Coronary artery (tissue), 2 donors: ENCODE data around the gene AJM1.
A peak's percentile ranks its signal among the peaks of the same experiment; 100 is the strongest.

Experiments
- DNase-seq: peaks from one replicate; pipeline ENCODE4 v3.0.0-alpha.2; 2017; ENCODE audit warnings: low spot score
- H3K27ac ChIP-seq, 2 donors: fragments of 200-600 bp; sonication (generic); one replicate each; pipeline ENCODE4 v1.5.1; 2016 to 2019
- H3K4me3 ChIP-seq: fragments of 200-600 bp; sonication (generic); 2 replicates; pipeline ENCODE4 v1.5.1; 2016; ENCODE audit warnings: mild to moderate bottlenecking, moderate library complexity
- TF ChIP-seq, protein P1 (sequence below): fragments of 200-600 bp; sonication (generic); IDR thresholded peaks from one replicate; pipeline ENCODE4 v1.5.1; 2019; ENCODE audit warnings: antibody characterized with exemption

The AJM1 gene

DNA sequence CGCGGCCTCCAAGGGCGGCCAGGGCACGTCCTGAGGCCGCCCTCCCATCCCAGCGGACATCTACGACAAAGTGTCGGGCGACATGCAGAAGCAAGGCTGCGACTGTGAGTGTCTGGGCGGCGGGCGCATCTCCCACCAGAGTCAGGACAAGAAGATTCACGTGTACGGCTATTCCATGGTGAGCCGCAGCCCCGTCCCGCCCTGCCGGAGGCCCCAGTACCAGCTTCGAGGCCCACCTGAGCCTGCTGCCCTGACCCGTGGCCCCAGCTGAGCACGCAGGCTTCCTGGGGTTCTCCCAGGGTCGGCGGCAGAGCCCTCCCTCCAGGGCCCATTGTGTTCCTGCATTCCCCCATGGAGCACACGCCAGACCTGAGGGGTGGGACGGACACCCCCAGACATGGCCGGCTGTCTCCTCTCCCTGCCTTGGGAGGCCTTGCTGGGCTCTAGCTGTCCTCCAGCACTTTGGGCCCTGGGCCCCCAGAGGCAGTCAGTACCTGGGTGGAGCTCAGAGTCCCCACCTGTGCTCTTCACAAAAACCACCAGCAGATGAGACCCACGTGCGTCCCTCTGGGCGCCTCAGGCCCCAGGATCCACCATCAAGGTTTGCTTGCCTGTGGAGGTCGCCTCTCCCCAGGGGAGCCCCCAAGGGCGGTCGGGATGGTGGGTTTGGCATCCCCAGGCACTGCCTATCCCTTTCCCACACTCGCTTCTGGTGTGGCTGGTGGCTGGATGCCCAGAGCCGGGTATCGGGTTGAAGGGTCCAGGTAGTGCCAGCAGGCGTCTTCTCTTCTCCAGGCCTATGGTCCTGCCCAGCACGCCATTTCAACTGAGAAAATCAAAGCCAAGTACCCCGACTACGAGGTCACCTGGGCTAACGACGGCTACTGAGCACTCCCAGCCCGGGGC lies 7.9 kb downstream of the AJM1 start:
- TF ChIP-seq, protein P1, sequence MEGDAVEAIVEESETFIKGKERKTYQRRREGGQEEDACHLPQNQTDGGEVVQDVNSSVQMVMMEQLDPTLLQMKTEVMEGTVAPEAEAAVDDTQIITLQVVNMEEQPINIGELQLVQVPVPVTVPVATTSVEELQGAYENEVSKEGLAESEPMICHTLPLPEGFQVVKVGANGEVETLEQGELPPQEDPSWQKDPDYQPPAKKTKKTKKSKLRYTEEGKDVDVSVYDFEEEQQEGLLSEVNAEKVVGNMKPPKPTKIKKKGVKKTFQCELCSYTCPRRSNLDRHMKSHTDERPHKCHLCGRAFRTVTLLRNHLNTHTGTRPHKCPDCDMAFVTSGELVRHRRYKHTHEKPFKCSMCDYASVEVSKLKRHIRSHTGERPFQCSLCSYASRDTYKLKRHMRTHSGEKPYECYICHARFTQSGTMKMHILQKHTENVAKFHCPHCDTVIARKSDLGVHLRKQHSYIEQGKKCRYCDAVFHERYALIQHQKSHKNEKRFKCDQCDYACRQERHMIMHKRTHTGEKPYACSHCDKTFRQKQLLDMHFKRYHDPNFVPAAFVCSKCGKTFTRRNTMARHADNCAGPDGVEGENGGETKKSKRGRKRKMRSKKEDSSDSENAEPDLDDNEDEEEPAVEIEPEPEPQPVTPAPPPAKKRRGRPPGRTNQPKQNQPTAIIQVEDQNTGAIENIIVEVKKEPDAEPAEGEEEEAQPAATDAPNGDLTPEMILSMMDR = no peak
- Histone ChIP-seq H3K27ac (peak overlapping the region; percentile 77 to 99), H3K4me3 (peak overlapping the region; percentile 80)
- no peak for DNase-seq

DNA sequence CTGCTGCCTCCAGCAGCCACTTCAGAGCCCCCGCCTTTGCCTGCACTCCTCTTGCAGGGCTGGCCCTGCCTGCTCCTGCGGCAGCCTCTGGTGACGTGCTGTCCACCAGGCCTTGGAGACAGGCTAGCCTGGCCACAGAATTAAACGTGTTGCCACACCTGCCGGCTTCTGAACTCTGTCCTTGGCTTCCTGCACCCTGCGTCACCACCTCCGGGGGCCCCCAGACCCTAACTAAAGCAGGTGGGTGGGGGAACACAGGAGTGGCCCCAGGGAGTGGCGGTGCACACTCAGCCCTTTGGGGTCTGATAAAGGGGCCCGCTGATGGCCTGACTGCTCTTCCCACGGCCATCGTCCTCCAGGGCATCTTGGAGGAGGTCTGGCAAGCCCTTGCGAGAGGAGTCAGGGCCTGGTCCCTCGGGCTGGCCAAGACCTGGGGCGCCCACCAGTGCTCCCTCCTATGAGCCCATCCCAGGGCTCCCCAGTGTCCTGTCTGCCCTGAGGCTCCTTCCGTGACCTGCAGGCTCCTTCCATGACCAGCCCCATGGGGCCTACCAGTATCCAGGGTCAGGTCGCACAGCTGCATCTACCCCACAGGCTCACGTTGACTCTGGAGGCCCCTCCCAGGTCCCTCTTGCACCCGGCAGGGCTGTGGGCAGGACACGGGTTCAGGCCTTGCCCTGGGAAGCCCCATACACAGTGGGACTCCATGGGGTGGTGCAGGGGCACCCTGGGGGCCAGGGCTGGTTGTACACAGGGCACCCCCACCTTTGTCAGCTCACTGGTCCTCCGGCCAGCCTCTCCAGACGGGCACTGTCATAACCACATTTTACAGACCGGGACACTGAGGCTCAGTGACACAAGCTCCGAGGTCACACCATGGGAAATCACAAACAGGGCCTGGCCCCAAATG lies 8.8 kb downstream of the AJM1 start:
- Histone ChIP-seq H3K27ac (no peak overlapping the region), H3K4me3 (no peak overlapping the region)
- TF ChIP-seq, protein P1 = no peak
- DNase-seq = no peak

DNA sequence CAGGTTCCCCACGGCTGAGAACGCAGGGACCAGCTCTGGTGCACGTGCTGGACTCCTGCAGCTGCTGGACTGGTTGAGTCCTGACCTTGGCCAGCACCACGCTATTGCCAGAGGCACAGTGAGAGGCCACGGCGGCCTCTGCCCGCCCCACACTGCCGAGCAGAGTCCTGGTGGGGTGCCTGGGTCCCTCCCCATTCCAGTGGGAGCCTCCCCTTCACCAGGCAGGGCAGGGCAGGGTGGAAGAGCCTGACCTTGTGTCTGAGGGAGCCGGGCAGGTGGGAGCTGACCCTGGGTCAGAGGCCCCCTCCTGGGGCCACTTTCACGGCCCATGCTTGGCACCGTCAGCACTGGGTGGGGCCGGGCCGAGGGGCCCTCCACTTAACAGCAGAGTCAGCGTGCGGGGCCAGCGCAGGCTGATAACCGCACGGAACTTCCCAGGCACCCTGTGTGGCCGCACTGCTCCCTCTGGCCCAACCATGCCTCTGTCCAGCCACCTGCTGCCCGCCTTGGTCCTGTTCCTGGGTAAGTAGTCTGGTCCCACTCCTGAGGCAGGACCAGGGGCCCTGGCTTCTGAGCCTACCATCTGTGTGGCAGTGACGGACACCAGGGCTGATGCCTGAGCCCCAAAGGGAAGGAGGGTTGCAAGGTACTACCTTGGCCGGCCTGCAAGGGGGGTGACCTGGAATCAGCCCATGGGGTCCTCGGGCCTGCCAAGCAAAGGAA lies 9.8 kb downstream of the AJM1 start, which contains the start of gene MAMDC4:
MAMDC4 (plus strand) TSS at position 406 of the 723 bp plus-strand sequence; CDS start at position 477, 71 bp downstream.
- TF ChIP-seq, protein P1 = no peak
- no peak within 1 kb of the TSS for H3K4me3 ChIP-seq
- no peak for DNase-seq
- no peak within 1 kb of the TSS for H3K27ac ChIP-seq

DNA sequence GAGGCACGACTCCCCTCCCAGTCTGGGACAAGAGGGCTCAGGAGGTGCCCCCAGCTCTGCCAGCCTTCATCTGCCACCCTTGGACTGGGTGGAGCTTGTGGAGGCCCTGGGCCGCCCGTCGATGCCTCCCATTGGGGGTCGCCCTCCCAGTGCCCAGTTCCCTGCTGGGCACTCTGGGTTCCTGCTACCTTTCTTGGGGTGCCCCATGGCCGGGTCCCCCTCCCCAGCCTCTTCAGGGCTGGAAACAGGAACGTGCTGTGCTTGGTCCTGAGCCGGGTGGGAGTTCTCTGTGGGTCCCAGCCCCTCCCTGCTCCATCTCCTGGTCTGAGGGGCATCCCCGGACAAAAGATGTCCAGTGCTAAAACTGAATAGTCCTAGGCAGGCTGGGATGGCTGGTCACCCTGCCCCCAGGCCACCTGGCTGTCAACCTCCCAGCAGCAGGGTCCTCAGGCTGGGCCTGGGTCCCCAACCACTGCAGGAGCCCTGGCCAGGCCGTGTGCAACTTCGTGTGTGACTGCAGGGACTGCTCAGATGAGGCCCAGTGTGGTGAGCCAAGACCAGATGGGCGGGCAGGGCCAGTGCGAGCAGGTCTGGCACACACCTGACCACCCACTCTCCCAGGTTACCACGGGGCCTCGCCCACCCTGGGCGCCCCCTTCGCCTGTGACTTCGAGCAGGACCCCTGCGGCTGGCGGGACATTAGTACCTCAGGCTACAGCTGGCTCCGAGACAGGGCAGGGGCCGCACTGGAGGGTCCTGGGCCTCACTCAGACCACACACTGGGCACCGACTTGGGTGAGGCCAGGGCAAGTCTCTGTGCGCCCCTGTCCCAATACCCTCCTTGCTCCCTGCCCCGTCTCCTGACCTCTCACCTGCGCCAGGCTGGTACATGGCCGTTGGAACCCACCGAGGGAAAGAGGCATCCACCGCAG lies 10.7 kb downstream of the AJM1 start:
- Histone ChIP-seq H3K4me3 (no peak overlapping the region), H3K27ac (no peak overlapping the region)
- no peak for DNase-seq
- TF ChIP-seq, protein P1 = no peak

DNA sequence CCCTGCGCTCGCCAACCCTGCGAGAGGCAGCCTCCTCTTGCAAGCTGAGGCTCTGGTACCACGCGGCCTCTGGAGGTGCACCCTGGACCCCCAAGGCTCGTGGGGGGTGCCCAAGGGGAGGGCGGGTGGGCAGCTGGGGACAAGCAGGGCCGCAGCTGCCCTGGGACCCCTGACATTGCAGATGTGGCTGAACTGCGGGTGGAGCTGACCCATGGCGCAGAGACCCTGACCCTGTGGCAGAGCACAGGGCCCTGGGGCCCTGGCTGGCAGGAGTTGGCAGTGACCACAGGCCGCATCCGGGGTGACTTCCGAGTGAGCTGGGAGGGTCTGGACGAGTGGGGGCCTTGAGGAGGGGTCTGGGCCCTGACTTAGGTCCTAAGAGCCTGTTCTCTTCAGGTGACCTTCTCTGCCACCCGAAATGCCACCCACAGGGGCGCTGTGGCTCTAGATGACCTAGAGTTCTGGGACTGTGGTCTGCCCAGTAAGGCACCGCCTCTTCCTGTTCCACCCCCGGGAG lies 11.4 kb downstream of the AJM1 start:
- DNase-seq = no peak
- H3K4me3 ChIP-seq = no peak overlapping the region
- H3K27ac ChIP-seq = no peak overlapping the region
- TF ChIP-seq, protein P1 = no peak
